ENCODE results near the gene CENPS.

DNA sequence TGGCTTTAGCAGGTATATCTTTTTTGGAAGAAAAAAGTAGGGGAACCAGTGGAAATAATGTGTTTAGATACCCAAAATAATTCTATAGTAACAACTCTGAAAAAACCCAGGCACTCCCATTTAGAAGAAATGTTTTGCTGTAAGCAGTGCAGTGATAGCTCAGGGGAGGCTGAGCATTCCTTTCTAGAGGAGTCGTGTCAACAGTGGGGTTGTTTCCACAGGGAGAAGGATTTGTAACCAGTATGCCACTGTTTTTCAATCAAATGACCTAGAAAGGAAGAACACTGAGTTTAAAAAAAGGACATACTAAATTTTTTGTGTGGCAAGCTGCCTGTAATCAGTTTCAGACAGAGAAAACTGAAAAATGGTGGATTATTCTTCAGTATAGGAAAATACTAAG is 29.0 kb upstream of the CENPS start:
- TF ChIP-seq POLR2A (IDR thresholded peaks at IDR 0.05) (no peak), POLR2AphosphoS5 (IDR thresholded peaks at IDR 0.05) (no peak)
- TF ChIP-seq, protein P1, sequence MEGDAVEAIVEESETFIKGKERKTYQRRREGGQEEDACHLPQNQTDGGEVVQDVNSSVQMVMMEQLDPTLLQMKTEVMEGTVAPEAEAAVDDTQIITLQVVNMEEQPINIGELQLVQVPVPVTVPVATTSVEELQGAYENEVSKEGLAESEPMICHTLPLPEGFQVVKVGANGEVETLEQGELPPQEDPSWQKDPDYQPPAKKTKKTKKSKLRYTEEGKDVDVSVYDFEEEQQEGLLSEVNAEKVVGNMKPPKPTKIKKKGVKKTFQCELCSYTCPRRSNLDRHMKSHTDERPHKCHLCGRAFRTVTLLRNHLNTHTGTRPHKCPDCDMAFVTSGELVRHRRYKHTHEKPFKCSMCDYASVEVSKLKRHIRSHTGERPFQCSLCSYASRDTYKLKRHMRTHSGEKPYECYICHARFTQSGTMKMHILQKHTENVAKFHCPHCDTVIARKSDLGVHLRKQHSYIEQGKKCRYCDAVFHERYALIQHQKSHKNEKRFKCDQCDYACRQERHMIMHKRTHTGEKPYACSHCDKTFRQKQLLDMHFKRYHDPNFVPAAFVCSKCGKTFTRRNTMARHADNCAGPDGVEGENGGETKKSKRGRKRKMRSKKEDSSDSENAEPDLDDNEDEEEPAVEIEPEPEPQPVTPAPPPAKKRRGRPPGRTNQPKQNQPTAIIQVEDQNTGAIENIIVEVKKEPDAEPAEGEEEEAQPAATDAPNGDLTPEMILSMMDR (IDR thresholded peaks at IDR 0.05): no peak
